Panc1 (cell line): ENCODE measurements around the gene HHLA2. TPM values are rescaled to one million over a fixed set of nuclear protein-coding genes. Genes with fewer than 3 reads are reported as not detected.

Experiments
- ATAC-seq: fragments of 200-7000 bp; cut with Tn5 transposase; 2 replicates; pipeline ENCODE4 v1.9.1; 2020; ENCODE audit warnings: mild to moderate bottlenecking, moderate library complexity
- BruUV-seq: library from RNA; stranded (reverse); fragments of 400-500 nt; replicated peaks from 2 replicates; lab custom pipeline; 2021; lab: Mats Ljungman, UMichigan
- CTCF ChIA-PET: fragments of 300-600 bp; sonication (Branson Sonifier 250); formaldehyde crosslinking; loops from one replicate; lab custom pipeline; 2022; ENCODE audit warnings: antibody characterized with exemption; lab: Charles Lee
- POLR2A ChIA-PET: fragments of 300-600 bp; sonication (Branson Sonifier 250); formaldehyde crosslinking; loops from one replicate; lab custom pipeline; 2022; ENCODE audit warnings: antibody characterized with exemption; lab: Charles Lee
- DNase-seq: peaks from one replicate; pipeline ENCODE4 v3.0.0-alpha.2; 2010; ENCODE audit warnings: low read depth, low spot score
- H3K27ac ChIP-seq: 2 replicates; pipeline ENCODE4 v1.5.1; 2011; ENCODE audit warnings: mild to moderate bottlenecking, low read length, inconsistent platforms
- H3K27me3 ChIP-seq: fragments of 200-500 bp; sonication (Bioruptor generic); 2 replicates; pipeline ENCODE4 v1.6.0; 2014; ENCODE audit warnings: low read length, inconsistent platforms; ENCODE audit not compliant: control insufficient read depth, insufficient read depth
- H3K36me3 ChIP-seq: fragments of 200-500 bp; sonication (Bioruptor generic); 2 replicates; pipeline ENCODE4 v1.5.1; 2014; ENCODE audit warnings: inconsistent platforms, mild to moderate bottlenecking, low read length, moderate library complexity; ENCODE audit not compliant: control insufficient read depth, insufficient read depth
- H3K4me1 ChIP-seq: 2 replicates; pipeline ENCODE4 v1.5.1; 2011; ENCODE audit warnings: inconsistent platforms, mild to moderate bottlenecking, low read length, moderate library complexity; ENCODE audit not compliant: control insufficient read depth, insufficient read depth
- H3K4me3 ChIP-seq, 2 experiments: 2 replicates each; pipeline ENCODE4 v1.5.1; 2011 to 2012; ENCODE audit warnings: low read depth in 2 of 2, low read length in 2 of 2, mild to moderate bottlenecking in 2 of 2, inconsistent platforms in 1 of 2, moderate library complexity in 1 of 2
- H3K9me3 ChIP-seq: fragments of 200-500 bp; sonication (Bioruptor generic); 2 replicates; pipeline ENCODE4 v1.5.1; 2014; ENCODE audit warnings: low read depth, mild to moderate bottlenecking, inconsistent platforms, low read length, moderate library complexity; ENCODE audit not compliant: control insufficient read depth, insufficient read depth
- POLR2AphosphoS5 ChIP-seq: IDR thresholded peaks from 2 replicates; pipeline ENCODE4 v1.6.1; 2012; ENCODE audit warnings: mild to moderate bottlenecking, low read depth, low read length, moderate library complexity
- SIN3A ChIP-seq: IDR thresholded peaks from 2 replicates; pipeline ENCODE4 v1.6.1; 2012; ENCODE audit warnings: low read depth, mild to moderate bottlenecking, low read length, moderate library complexity, borderline replicate concordance; ENCODE audit not compliant: insufficient read depth
- TCF7L2 ChIP-seq: IDR thresholded peaks from 2 replicates; pipeline ENCODE4 v1.6.1; 2011; ENCODE audit warnings: mild to moderate bottlenecking, low read depth, low read length, inconsistent platforms
- in situ Hi-C: cut with HindIII; loops from 2 replicates; pipeline ENCODE4 v1.10.0; 2016; ENCODE audit warnings: low sequenced_read_pairs, low pct_unique_long_range_greater_than_20kb
- intact Hi-C: fragments of 100-400 bp; cut with micrococcal nuclease; formaldehyde crosslinking; loops from one replicate; pipeline ENCODE4 v1.10.0; 2022; ENCODE audit not compliant: unreplicated experiment
- total RNA-seq: library from RNA; stranded (reverse); gene quantifications from one replicate; pipeline ENCODE4 v1.2.1, GENCODE V29; 2021; ENCODE audit not compliant: unreplicated experiment
- TF ChIP-seq, protein P1 (sequence below), 2 experiments: IDR thresholded peaks; 2 replicates each; pipeline ENCODE4 v1.6.1; 2011 to 2012; ENCODE audit warnings: low read depth in 2 of 2, control low read depth in 1 of 2, low read length in 1 of 2, mild to moderate bottlenecking in 1 of 2, moderate library complexity in 1 of 2; ENCODE audit not compliant: insufficient read depth in 1 of 2
- TF ChIP-seq, protein P2 (sequence below): fragments of 450-650 bp; IDR thresholded peaks from 2 replicates; pipeline ENCODE4 v1.5.1; 2017; ENCODE audit warnings: mild to moderate bottlenecking

Gene HHLA2
- total RNA-seq, 1 experiment from 2014 or later: not detected

DNA sequence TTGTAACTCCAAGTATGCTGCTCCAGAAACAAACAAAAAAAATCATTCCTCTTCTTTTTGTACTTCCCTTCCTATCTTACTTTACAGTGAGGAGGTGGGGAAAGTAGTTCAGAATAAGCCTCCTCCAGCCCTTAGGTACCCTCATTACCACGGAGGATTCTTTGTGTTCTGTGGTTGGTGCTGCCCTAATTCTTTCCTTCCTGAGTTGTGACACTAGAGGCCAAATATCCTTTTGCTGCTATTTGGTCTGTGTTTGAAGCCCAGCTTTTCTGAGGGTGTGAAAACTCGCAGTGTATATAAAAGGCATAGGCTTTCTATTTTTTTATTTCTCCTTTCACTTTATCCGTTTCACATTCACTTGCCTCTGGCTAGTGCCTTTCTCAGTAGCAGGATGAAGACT, 98.2 kb downstream of the HHLA2 start:
- H3K27ac ChIP-seq: no peak overlapping the region
- ATAC-seq: no peak
- ChIA-PET POLR2A (no interaction called here), CTCF (interaction anchor here (1.0 kb wide), 1 partner anchor 11 kb away, joined by 3 read pairs; no protein-coding TSS in a partner anchor)
- H3K4me1 ChIP-seq: no peaks in the 10 kb centered on the region
- TF ChIP-seq POLR2AphosphoS5 (no peak), TCF7L2 (no peak)
- TF ChIP-seq, protein P1, sequence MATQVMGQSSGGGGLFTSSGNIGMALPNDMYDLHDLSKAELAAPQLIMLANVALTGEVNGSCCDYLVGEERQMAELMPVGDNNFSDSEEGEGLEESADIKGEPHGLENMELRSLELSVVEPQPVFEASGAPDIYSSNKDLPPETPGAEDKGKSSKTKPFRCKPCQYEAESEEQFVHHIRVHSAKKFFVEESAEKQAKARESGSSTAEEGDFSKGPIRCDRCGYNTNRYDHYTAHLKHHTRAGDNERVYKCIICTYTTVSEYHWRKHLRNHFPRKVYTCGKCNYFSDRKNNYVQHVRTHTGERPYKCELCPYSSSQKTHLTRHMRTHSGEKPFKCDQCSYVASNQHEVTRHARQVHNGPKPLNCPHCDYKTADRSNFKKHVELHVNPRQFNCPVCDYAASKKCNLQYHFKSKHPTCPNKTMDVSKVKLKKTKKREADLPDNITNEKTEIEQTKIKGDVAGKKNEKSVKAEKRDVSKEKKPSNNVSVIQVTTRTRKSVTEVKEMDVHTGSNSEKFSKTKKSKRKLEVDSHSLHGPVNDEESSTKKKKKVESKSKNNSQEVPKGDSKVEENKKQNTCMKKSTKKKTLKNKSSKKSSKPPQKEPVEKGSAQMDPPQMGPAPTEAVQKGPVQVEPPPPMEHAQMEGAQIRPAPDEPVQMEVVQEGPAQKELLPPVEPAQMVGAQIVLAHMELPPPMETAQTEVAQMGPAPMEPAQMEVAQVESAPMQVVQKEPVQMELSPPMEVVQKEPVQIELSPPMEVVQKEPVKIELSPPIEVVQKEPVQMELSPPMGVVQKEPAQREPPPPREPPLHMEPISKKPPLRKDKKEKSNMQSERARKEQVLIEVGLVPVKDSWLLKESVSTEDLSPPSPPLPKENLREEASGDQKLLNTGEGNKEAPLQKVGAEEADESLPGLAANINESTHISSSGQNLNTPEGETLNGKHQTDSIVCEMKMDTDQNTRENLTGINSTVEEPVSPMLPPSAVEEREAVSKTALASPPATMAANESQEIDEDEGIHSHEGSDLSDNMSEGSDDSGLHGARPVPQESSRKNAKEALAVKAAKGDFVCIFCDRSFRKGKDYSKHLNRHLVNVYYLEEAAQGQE (IDR thresholded peaks at IDR 0.05; ENCODE audit: insufficient read depth in 1 of 2, low read depth in 2 of 2, low read length in 1 of 2): no peak
- H3K4me3 ChIP-seq: no peak overlapping the region
- DNase-seq: no peak
- no peaks in the 10 kb centered on the region for H3K36me3 ChIP-seq
- intact Hi-C loops: no loop called here
- BruUV-seq: no TSS peak
- in situ Hi-C loops: no loop called here
- no peaks in the 10 kb centered on the region for H3K27me3 ChIP-seq
- H3K9me3 ChIP-seq: no peaks in the 10 kb centered on the region

DNA sequence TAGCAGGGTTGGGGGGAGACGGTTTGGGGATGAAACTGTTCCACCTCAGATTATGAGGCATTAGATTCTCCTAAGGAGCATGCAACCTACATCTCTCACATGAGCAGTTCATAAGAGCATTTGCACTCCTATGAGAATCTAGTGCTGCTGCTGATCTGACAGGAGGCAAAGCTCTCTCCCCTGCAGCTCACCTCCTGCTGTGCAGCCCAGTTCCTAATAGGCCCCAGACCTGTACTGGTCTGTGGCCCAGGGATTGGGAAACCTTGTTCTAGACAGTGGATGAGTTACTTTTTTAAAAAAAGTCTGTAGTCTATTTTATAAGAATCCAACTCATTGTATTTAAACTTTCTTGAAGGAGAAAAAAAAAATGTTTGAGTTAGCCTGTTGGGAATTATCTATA, 100.0 kb downstream of the HHLA2 start:
- no peak overlapping the region for H3K27ac ChIP-seq
- POLR2A ChIA-PET: no interaction called here
- CTCF ChIA-PET: no interaction called here
- H3K9me3 ChIP-seq: no peaks in the 10 kb centered on the region; the same call in 1 of the 2 replicates
- in situ Hi-C loops (no loop called here), intact Hi-C loops (no loop called here)
- no peaks in the 10 kb centered on the region for H3K27me3 ChIP-seq
- DNase-seq (no peak), ATAC-seq (no peak)
- TF ChIP-seq, protein P2, sequence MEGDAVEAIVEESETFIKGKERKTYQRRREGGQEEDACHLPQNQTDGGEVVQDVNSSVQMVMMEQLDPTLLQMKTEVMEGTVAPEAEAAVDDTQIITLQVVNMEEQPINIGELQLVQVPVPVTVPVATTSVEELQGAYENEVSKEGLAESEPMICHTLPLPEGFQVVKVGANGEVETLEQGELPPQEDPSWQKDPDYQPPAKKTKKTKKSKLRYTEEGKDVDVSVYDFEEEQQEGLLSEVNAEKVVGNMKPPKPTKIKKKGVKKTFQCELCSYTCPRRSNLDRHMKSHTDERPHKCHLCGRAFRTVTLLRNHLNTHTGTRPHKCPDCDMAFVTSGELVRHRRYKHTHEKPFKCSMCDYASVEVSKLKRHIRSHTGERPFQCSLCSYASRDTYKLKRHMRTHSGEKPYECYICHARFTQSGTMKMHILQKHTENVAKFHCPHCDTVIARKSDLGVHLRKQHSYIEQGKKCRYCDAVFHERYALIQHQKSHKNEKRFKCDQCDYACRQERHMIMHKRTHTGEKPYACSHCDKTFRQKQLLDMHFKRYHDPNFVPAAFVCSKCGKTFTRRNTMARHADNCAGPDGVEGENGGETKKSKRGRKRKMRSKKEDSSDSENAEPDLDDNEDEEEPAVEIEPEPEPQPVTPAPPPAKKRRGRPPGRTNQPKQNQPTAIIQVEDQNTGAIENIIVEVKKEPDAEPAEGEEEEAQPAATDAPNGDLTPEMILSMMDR: no peak
- TF ChIP-seq TCF7L2 (no peak), POLR2AphosphoS5 (no peak), SIN3A (no peak)
- TF ChIP-seq, protein P1 (IDR thresholded peaks at IDR 0.05; ENCODE audit: insufficient read depth in 1 of 2, low read depth in 2 of 2, low read length in 1 of 2): no peak
- no peaks in the 10 kb centered on the region for H3K36me3 ChIP-seq
- H3K4me3 ChIP-seq: no peak overlapping the region
- H3K4me1 ChIP-seq: no peaks in the 10 kb centered on the region
- no TSS peak for BruUV-seq
